GM12878 (cell line): Measurements from ENCODE around the gene ZNF248. TPM values are rescaled to one million over a fixed set of nuclear protein-coding genes. Genes with fewer than 3 reads are reported as not detected.

ENCODE experiments used
- ATAC-seq: fragments of 200-7000 bp; cut with Tn5 transposase; 3 replicates; pipeline ENCODE4 v1.9.1; 2020; ENCODE audit warnings: mild to moderate bottlenecking, moderate library complexity
- BruUV-seq: library from RNA; stranded (reverse); fragments of 400-500 nt; replicated peaks from 2 replicates; lab custom pipeline; 2021; lab: Mats Ljungman, UMichigan
- CTCF ChIA-PET: fragments of 300-600 bp; sonication (Branson Sonifier 250); formaldehyde crosslinking; extraction: SDS; loops from one replicate; lab custom pipeline; 2021; ENCODE audit warnings: inconsistent platforms; lab: Yijun Ruan, JAX
- POLR2A ChIA-PET: fragments of 350-600 bp; formaldehyde crosslinking; extraction: SDS; loops from one replicate; lab custom pipeline; 2021; ENCODE audit warnings: inconsistent platforms; lab: Charles Lee
- RAD21 ChIA-PET: fragments of 300-600 bp; sonication (Branson Sonifier 250); formaldehyde crosslinking; loops from one replicate; lab custom pipeline; 2023; ENCODE audit warnings: antibody characterized with exemption; ENCODE audit not compliant: unreplicated experiment; lab: Charles Lee
- SMC1A ChIA-PET: fragments of 300-600 bp; sonication (Branson Sonifier 250); formaldehyde crosslinking; loops from one replicate; lab custom pipeline; 2023; ENCODE audit not compliant: unreplicated experiment, uncharacterized antibody; lab: Charles Lee
- DNase-seq: peaks from one replicate; pipeline ENCODE4 v3.0.0-alpha.2; 2011; ENCODE audit warnings: low read depth, low spot score
- FAIRE-seq: peaks from 3 replicates; lab custom pipeline; 2011; peaks lifted over from hg19 to GRCh38; lab: Jason Lieb, UNC
- H2AFZ ChIP-seq: 2 replicates; pipeline ENCODE4 v1.6.0; 2011; ENCODE audit warnings: low read depth, low read length, control low read depth; ENCODE audit not compliant: control insufficient read depth
- H3K27ac ChIP-seq: 2 replicates; pipeline ENCODE4 v1.5.1; 2011; ENCODE audit warnings: control low read depth; ENCODE audit not compliant: control insufficient read depth, insufficient read depth
- H3K27me3 ChIP-seq, 2 experiments: replicated peaks in 1 of 2; 2 replicates each; pipeline versions ENCODE4 v1.6.0 to v1.6.1; 2011; ENCODE audit warnings: low read length in 1 of 2; ENCODE audit not compliant: control insufficient read depth in 2 of 2, insufficient read depth in 2 of 2
- H3K36me3 ChIP-seq, 2 experiments: 2 replicates each; pipeline ENCODE4 v1.5.1; 2011; ENCODE audit warnings: low read length in 1 of 2; ENCODE audit not compliant: control insufficient read depth in 2 of 2, insufficient read depth in 2 of 2
- H3K4me1 ChIP-seq: 2 replicates; pipeline ENCODE4 v1.6.1; 2011; ENCODE audit warnings: mild to moderate bottlenecking, low read length, moderate library complexity, mixed read lengths; ENCODE audit not compliant: control insufficient read depth, insufficient read depth
- H3K4me2 ChIP-seq: 2 replicates; pipeline ENCODE4 v1.6.0; 2011; ENCODE audit warnings: control low read depth; ENCODE audit not compliant: control insufficient read depth, insufficient read depth
- H3K4me3 ChIP-seq: fragments of 200-600 bp; sonication (generic); 2 replicates; pipeline ENCODE4 v1.5.1; 2016
- H3K79me2 ChIP-seq: 2 replicates; pipeline ENCODE4 v1.6.0; 2011; ENCODE audit warnings: low read length; ENCODE audit not compliant: control insufficient read depth, insufficient read depth
- H3K9ac ChIP-seq: 2 replicates; pipeline ENCODE4 v1.8.0; 2011; ENCODE audit warnings: low read length, control low read depth, mixed read lengths; ENCODE audit not compliant: control insufficient read depth, insufficient read depth
- H3K9me3 ChIP-seq: replicated peaks from 3 replicates; pipeline ENCODE4 v1.5.1; 2011; ENCODE audit warnings: mild to moderate bottlenecking, low read length; ENCODE audit not compliant: control insufficient read depth, insufficient read depth
- H4K20me1 ChIP-seq: 2 replicates; pipeline ENCODE4 v1.6.0; 2011; ENCODE audit not compliant: control insufficient read depth, insufficient read depth
- CBX3 ChIP-seq: fragments of 200-600 bp; sonication (generic); IDR thresholded peaks from 2 replicates; pipeline ENCODE4 v1.6.1; 2016; ENCODE audit warnings: low read depth, borderline replicate concordance
- HDAC6 ChIP-seq: fragments of 200-600 bp; sonication (generic); IDR thresholded peaks from one replicate; pipeline ENCODE4 v1.8.0; 2017; ENCODE audit warnings: antibody characterized with exemption; ENCODE audit not compliant: unreplicated experiment
- HDGF ChIP-seq: fragments of 450-650 bp; IDR thresholded peaks from 2 replicates; pipeline ENCODE4 v1.6.1; 2016; ENCODE audit warnings: antibody characterized with exemption
- HSF1 ChIP-seq: fragments of 150-350 bp; IDR thresholded peaks from 2 replicates; pipeline ENCODE4 v1.6.1; 2014; ENCODE audit warnings: mild to moderate bottlenecking, low read depth, low read length
- IRF5 ChIP-seq: fragments of 450-650 bp; IDR thresholded peaks from 2 replicates; pipeline ENCODE4 v1.6.1; 2017; ENCODE audit warnings: borderline replicate concordance
- MEF2A ChIP-seq: IDR thresholded peaks from 2 replicates; pipeline ENCODE4 v1.6.1; 2011; ENCODE audit warnings: low read depth, mild to moderate bottlenecking, low read length, moderate library complexity; ENCODE audit not compliant: insufficient read depth
- SPI1 ChIP-seq: IDR thresholded peaks from 2 replicates; pipeline ENCODE4 v1.6.1; 2011; ENCODE audit warnings: low read depth, mild to moderate bottlenecking, low read length, moderate library complexity, borderline replicate concordance; ENCODE audit not compliant: insufficient read depth
- TBL1XR1 ChIP-seq: IDR thresholded peaks from 2 replicates; pipeline ENCODE4 v1.6.1; 2012; ENCODE audit warnings: low read depth, low read length, improper control_type of control experiment
- USF1 ChIP-seq: IDR thresholded peaks from 2 replicates; pipeline ENCODE4 v1.6.1; 2011; ENCODE audit warnings: borderline replicate concordance, low read depth, mild to moderate bottlenecking, moderate library complexity, mixed read lengths, low read length; ENCODE audit not compliant: insufficient read depth; ENCODE audit errors: extremely low read length
- ZNF207 ChIP-seq: fragments of 450-650 bp; IDR thresholded peaks from 2 replicates; pipeline ENCODE4 v1.6.1; 2014; ENCODE audit warnings: antibody characterized with exemption, mild to moderate bottlenecking, borderline replicate concordance
- ZZZ3 ChIP-seq: IDR thresholded peaks from 2 replicates; pipeline ENCODE4 v1.6.1; 2011; ENCODE audit warnings: low read depth; ENCODE audit not compliant: control insufficient read depth, insufficient read length
- WGBS: methylation state at CpG from one replicate; pipeline ENCODE4 v1.1.6; 2016; ENCODE audit warnings: low lambda C conversion rate; ENCODE audit not compliant: insufficient replicate concordance, insufficient coverage; ENCODE audit errors: missing lambda C conversion rate; 5-methylcytosine and 5-hydroxymethylcytosine counted together
- in situ Hi-C: fragments of 300-500 bp; cut with MboI; formaldehyde crosslinking; loops from 9 replicates; pipeline ENCODE4 v1.14.3; 2018; ENCODE audit warnings: mixed read lengths
- intact Hi-C: fragments of 100-400 bp; cut with micrococcal nuclease; formaldehyde crosslinking; loops from one replicate; pipeline ENCODE4 v1.14.2; 2022; ENCODE audit not compliant: unreplicated experiment
- polyA plus RNA-seq, 11 experiments: library from polyadenylated mRNA; depleted of rRNA in 4 of 11; unstranded in 6 of 11; stranded (reverse) in 5 of 11; fragments of >200 nt; fragmentation: Nextera tagmentation in 4 of 11; fragmentation: Illumina TruSeq in 1 of 11; extraction: Ambion mirVana in 4 of 11; extraction: Trizol in 1 of 11; gene quantifications; 1 replicate in 1 of 11; 2 replicates in 10 of 11; pipeline versions ENCODE4 v1.2.1 to v1.2.3, GENCODE V29; 2011 to 2016; ENCODE audit warnings: inconsistent platforms in 2 of 11, missing spikeins in 2 of 11, low read depth in 1 of 11
- total RNA-seq, 4 experiments: library from RNA; depleted of rRNA in 3 of 4; stranded (reverse); fragments of >200 nt in 3 of 4; fragmentation: Illumina TruSeq in 1 of 4; extraction: Trizol in 1 of 4; gene quantifications; 2 replicates each; pipeline versions ENCODE4 v1.2.1 to v1.2.3, GENCODE V29; 2013 to 2021

ZNF248 gene
- total and polyA plus RNA-seq, 10 of the 15 experiments (the other 5 are each of a cell fraction or from before 2014, with no cell fraction given): 2.0 to 16.3 (median 8.9) TPM

- no peaks in the 10 kb centered on the region for H3K4me1 ChIP-seq
- no peak overlapping the region for H3K9ac ChIP-seq
- intact Hi-C loops: no loop called here
- H3K4me3 ChIP-seq: no peak overlapping the region
- ChIA-PET RAD21 (no interaction called here), SMC1A (no interaction called here), POLR2A (no interaction called here), CTCF (interaction anchor here (0.6 kb wide), 1 partner anchor 1957 kb away, joined by 3 read pairs; no protein-coding TSS in a partner anchor)
- no peak overlapping the region for H3K4me2 ChIP-seq
- in situ Hi-C loops: no loop called here
- WGBS: 85% methylated on average over 2 of the region's 2 CpGs
- no peaks in the 10 kb centered on the region; the same call in 1 of the 3 replicates for H3K9me3 ChIP-seq
- no peaks in the 10 kb centered on the region for H3K79me2 ChIP-seq
- FAIRE-seq (no peak), ATAC-seq (no peak), DNase-seq (no peak)
- TF ChIP-seq SPI1: no peak
- no peak for TF ChIP-seq HDGF
- no peak for TF ChIP-seq ZZZ3
- TF ChIP-seq MEF2A: no peak
- TF ChIP-seq ZNF207: no peak
- TF ChIP-seq TBL1XR1: no peak
- no peak for TF ChIP-seq USF1
- TF ChIP-seq IRF5: no peak
- TF ChIP-seq HDAC6: no peak
- no peak for TF ChIP-seq CBX3
- TF ChIP-seq HSF1: no peak
- no TSS peak for BruUV-seq
- no peaks in the 10 kb centered on the region for H4K20me1 ChIP-seq
- no peaks in the 10 kb centered on the region for H3K27me3 ChIP-seq
- H3K36me3 ChIP-seq: no peaks in the 10 kb centered on the region
- no peak overlapping the region for H2AFZ ChIP-seq
- H3K27ac ChIP-seq: no peak overlapping the region
Measured at GRCh38 chr10:37789590-37789989, 67.8 kb downstream of the ZNF248 start.
